OCI-LY1 (cell line): ENCODE results near the gene CDH13.

Experiments
- H2AFZ ChIP-seq: fragments of 200-600 bp; sonication (generic), shearing (Covaris generic); 2 replicates; pipeline ENCODE4 v1.6.0; 2014; ENCODE audit warnings: antibody characterized with exemption, mild to moderate bottlenecking, low read length
- H3F3A ChIP-seq: fragments of 200-600 bp; sonication (generic), shearing (Covaris generic); 2 replicates; pipeline ENCODE4 v1.6.0; 2014; ENCODE audit warnings: mild to moderate bottlenecking, antibody characterized with exemption, low read length, moderate library complexity; ENCODE audit not compliant: insufficient read depth
- H3K27ac ChIP-seq: fragments of 200-600 bp; sonication (generic); 2 replicates; pipeline ENCODE4 v1.5.1; 2014; ENCODE audit warnings: low read length, mixed run types, mild to moderate bottlenecking, low read depth; ENCODE audit not compliant: poor library complexity, severe bottlenecking
- H3K27me3 ChIP-seq: fragments of 200-600 bp; sonication (generic); 2 replicates; pipeline ENCODE4 v1.6.0; 2014; ENCODE audit warnings: antibody characterized with exemption, mild to moderate bottlenecking, low read length, moderate library complexity; ENCODE audit not compliant: insufficient read depth
- H3K36me3 ChIP-seq: fragments of 200-600 bp; sonication (generic); 2 replicates; pipeline ENCODE4 v1.6.1; 2014; ENCODE audit warnings: mild to moderate bottlenecking, antibody characterized with exemption, low read length, moderate library complexity, mixed read lengths; ENCODE audit not compliant: insufficient read depth
- H3K4me1 ChIP-seq: fragments of 200-600 bp; sonication (generic); 2 replicates; pipeline ENCODE4 v1.5.1; 2014; ENCODE audit warnings: mild to moderate bottlenecking, low read length, moderate library complexity; ENCODE audit not compliant: insufficient read depth, severe bottlenecking
- H3K4me2 ChIP-seq: fragments of 200-600 bp; sonication (generic), shearing (Covaris generic); 2 replicates; pipeline ENCODE4 v1.6.1; 2014; ENCODE audit warnings: low read length
- H3K4me3 ChIP-seq: fragments of 200-600 bp; sonication (generic); 2 replicates; pipeline ENCODE4 v1.5.1; 2014; ENCODE audit warnings: low read length, low read depth, mild to moderate bottlenecking, mixed read lengths; ENCODE audit not compliant: poor library complexity, severe bottlenecking
- H3K79me2 ChIP-seq: fragments of 200-600 bp; shearing (Covaris generic); 2 replicates; pipeline ENCODE4 v1.6.1; 2016; ENCODE audit warnings: mixed run types, low read length, mixed read lengths; ENCODE audit not compliant: insufficient read depth
- H3K9ac ChIP-seq: fragments of 200-600 bp; sonication (generic), shearing (Covaris generic); 2 replicates; pipeline ENCODE4 v1.6.1; 2014; ENCODE audit warnings: mild to moderate bottlenecking, low read length, mixed read lengths
- H3K9me2 ChIP-seq: fragments of 200-600 bp; sonication (generic), shearing (Covaris generic); 2 replicates; pipeline ENCODE4 v1.6.1; 2014; ENCODE audit warnings: low read depth, mild to moderate bottlenecking, low read length, mixed read lengths
- H3K9me3 ChIP-seq: fragments of 200-600 bp; shearing (Covaris generic); 2 replicates; pipeline ENCODE4 v1.6.1; 2014; ENCODE audit warnings: low read length, mixed read lengths
- H4K20me1 ChIP-seq: fragments of 200-600 bp; sonication (generic), shearing (Covaris generic); 2 replicates; pipeline ENCODE4 v1.6.0; 2016; ENCODE audit warnings: mild to moderate bottlenecking, low read length; ENCODE audit not compliant: insufficient read depth
- EZH2 ChIP-seq: fragments of 200-600 bp; sonication (generic), shearing (Covaris generic); IDR thresholded peaks from 2 replicates; pipeline ENCODE4 v1.8.0; 2017; ENCODE audit warnings: borderline replicate concordance, mixed run types, mild to moderate bottlenecking, antibody characterized with exemption, low read length, moderate library complexity, mixed read lengths
- TF ChIP-seq, protein P1 (sequence below): fragments of 200-600 bp; sonication (generic), shearing (Covaris generic); IDR thresholded peaks from 2 replicates; pipeline ENCODE4 v1.5.1; 2017; ENCODE audit warnings: mild to moderate bottlenecking, antibody characterized with exemption, low read length, moderate library complexity, mixed read lengths

The CDH13 gene

GRCh38 chr16:83717308-83717707 lies 1090.5 kb downstream of the CDH13 start:
- H3K27ac ChIP-seq = no peak overlapping the region
- H2AFZ ChIP-seq = no peak overlapping the region
- H3K9me2 ChIP-seq = no peaks in the 10 kb centered on the region
- H4K20me1 ChIP-seq = no peaks in the 10 kb centered on the region
- no peaks in the 10 kb centered on the region for H3K27me3 ChIP-seq
- H3K79me2 ChIP-seq = no peaks in the 10 kb centered on the region
- no peaks in the 10 kb centered on the region for H3K9me3 ChIP-seq
- TF ChIP-seq, protein P1, sequence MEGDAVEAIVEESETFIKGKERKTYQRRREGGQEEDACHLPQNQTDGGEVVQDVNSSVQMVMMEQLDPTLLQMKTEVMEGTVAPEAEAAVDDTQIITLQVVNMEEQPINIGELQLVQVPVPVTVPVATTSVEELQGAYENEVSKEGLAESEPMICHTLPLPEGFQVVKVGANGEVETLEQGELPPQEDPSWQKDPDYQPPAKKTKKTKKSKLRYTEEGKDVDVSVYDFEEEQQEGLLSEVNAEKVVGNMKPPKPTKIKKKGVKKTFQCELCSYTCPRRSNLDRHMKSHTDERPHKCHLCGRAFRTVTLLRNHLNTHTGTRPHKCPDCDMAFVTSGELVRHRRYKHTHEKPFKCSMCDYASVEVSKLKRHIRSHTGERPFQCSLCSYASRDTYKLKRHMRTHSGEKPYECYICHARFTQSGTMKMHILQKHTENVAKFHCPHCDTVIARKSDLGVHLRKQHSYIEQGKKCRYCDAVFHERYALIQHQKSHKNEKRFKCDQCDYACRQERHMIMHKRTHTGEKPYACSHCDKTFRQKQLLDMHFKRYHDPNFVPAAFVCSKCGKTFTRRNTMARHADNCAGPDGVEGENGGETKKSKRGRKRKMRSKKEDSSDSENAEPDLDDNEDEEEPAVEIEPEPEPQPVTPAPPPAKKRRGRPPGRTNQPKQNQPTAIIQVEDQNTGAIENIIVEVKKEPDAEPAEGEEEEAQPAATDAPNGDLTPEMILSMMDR = no peak; the same call in 1 of the 2 replicates
- TF ChIP-seq EZH2 = no peak
- no peaks in the 10 kb centered on the region for H3F3A ChIP-seq
- H3K4me1 ChIP-seq = no peaks in the 10 kb centered on the region
- no peak overlapping the region for H3K9ac ChIP-seq
- no peak overlapping the region for H3K4me3 ChIP-seq
- no peaks in the 10 kb centered on the region for H3K36me3 ChIP-seq
- H3K4me2 ChIP-seq = no peak overlapping the region

DNA sequence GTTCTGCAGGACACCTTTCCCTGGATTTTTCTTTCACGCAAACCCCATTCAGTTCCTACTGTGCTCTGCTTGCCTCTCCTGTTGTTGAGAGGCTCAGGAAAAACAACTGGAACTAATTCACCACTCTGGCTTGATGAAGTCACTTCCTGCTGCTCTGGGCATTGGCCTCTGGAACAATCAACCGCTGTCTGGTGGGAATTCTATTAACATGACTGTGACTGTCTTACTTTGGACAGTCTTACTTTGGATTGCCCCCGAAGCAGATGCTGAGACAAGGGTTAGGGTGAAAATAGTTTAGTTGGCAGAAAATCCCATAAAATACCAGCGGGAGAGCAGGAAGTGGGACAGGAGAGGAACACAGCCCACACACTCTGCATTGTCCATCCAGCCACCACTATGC lies 1091.0 kb downstream of the CDH13 start:
- TF ChIP-seq EZH2 = no peak
- TF ChIP-seq, protein P1 = no peak

DNA sequence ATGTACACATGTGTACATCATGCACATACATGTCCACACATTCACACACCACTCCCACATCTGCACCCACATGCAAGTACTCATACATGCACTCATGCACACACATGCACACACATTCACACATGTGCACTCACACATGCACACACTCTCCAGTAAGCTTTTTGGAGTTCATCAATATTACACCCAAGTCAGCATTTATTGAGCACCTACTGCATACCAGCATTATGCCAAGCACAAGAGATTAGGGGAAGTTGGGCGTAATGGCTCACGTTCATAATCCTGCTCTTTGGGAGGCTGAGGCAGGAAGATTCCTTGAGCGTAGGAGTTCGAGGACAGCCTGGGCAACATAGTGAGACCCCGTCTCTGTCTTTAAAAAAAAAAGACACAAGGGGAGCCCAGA lies 1093.4 kb downstream of the CDH13 start:
- Histone ChIP-seq H4K20me1 (no peaks in the 10 kb centered on the region), H3K27me3 (no peaks in the 10 kb centered on the region), H3K79me2 (no peaks in the 10 kb centered on the region), H3K36me3 (no peaks in the 10 kb centered on the region), H3K4me2 (no peak overlapping the region), H3K9me2 (no peaks in the 10 kb centered on the region), H3F3A (no peaks in the 10 kb centered on the region), H3K9me3 (no peaks in the 10 kb centered on the region), H3K27ac (no peak overlapping the region), H3K4me3 (no peak overlapping the region), H2AFZ (no peak overlapping the region), H3K9ac (no peak overlapping the region), H3K4me1 (no peaks in the 10 kb centered on the region)
- TF ChIP-seq EZH2 = no peak
- TF ChIP-seq, protein P1 = no peak

More for the DNA sequence above, 1091.0 kb downstream of the CDH13 start:
- Histone ChIP-seq H2AFZ (no peak overlapping the region), H3F3A (no peaks in the 10 kb centered on the region), H3K36me3 (no peaks in the 10 kb centered on the region), H3K9me2 (no peaks in the 10 kb centered on the region), H3K9ac (no peak overlapping the region), H3K9me3 (no peaks in the 10 kb centered on the region), H3K4me2 (no peak overlapping the region), H3K79me2 (no peaks in the 10 kb centered on the region), H3K4me3 (no peak overlapping the region), H3K27ac (no peak overlapping the region), H3K4me1 (no peaks in the 10 kb centered on the region), H3K27me3 (no peaks in the 10 kb centered on the region), H4K20me1 (no peaks in the 10 kb centered on the region)
